Bronchial epithelial cell (primary cell): ENCODE results near the gene KCNJ12. TPM values are rescaled to one million over a fixed set of nuclear protein-coding genes. Genes with fewer than 3 reads are reported as not detected.

Source experiments
- DNase-seq: peaks from one replicate; pipeline ENCODE4 v3.0.0-alpha.2; 2010; ENCODE audit warnings: low read depth
- FAIRE-seq: peaks from 2 replicates; lab custom pipeline; 2011; peaks lifted over from hg19 to GRCh38; lab: Jason Lieb, UNC
- H3K27me3 ChIP-seq: 2 replicates; pipeline ENCODE4 v1.5.1; 2011; ENCODE audit warnings: low read length; ENCODE audit not compliant: control insufficient read depth, insufficient read depth
- H3K36me3 ChIP-seq: 2 replicates; pipeline ENCODE4 v1.5.1; 2011; ENCODE audit warnings: low read length; ENCODE audit not compliant: control insufficient read depth, insufficient read depth
- H3K4me3 ChIP-seq: 2 replicates; pipeline ENCODE4 v1.5.1; 2011; ENCODE audit warnings: mild to moderate bottlenecking, low read depth, low read length, control low read depth
- CTCF ChIP-seq: IDR thresholded peaks from 2 replicates; pipeline ENCODE4 v1.5.1; 2011; ENCODE audit warnings: mild to moderate bottlenecking, moderate library complexity, low read length, control low read depth, inconsistent platforms; ENCODE audit not compliant: insufficient read depth, severe bottlenecking
- total RNA-seq: library from RNA; depleted of rRNA; stranded (reverse); fragments of >200 nt; gene quantifications from 2 replicates; pipeline ENCODE4 v1.2.1, GENCODE V29; 2014

KCNJ12 gene
- total RNA-seq, 1 donor from 2014 or later, result under 0.01 TPM

GRCh38 chr17:21359483-21359840 lies 16.7 kb upstream of the KCNJ12 start:
- FAIRE-seq (no peak), DNase-seq (no peak)
- H3K36me3 ChIP-seq, result no peaks in the 10 kb centered on the region

GRCh38 chr17:21360048-21360447 lies 16.1 kb upstream of the KCNJ12 start:
- FAIRE-seq, result no peak
- TF ChIP-seq CTCF, result no peak

More at GRCh38 chr17:21359483-21359840, 16.7 kb upstream of the KCNJ12 start:
- no peaks in the 10 kb centered on the region for H3K27me3 ChIP-seq
- H3K4me3 ChIP-seq, result no peak overlapping the region
- TF ChIP-seq CTCF, result no peak

GRCh38 chr17:21361020-21361809 lies 14.9 kb upstream of the KCNJ12 start:
- Histone ChIP-seq H3K36me3 (no peaks in the 10 kb centered on the region), H3K27me3 (no peaks in the 10 kb centered on the region), H3K4me3 (no peak overlapping the region)
- TF ChIP-seq CTCF, result no peak
- DNase-seq (no peak), FAIRE-seq (no peak)

More at GRCh38 chr17:21360048-21360447, 16.1 kb upstream of the KCNJ12 start:
- DNase-seq, result no peak
- H3K36me3 ChIP-seq, result no peaks in the 10 kb centered on the region
- no peaks in the 10 kb centered on the region for H3K27me3 ChIP-seq
- no peak overlapping the region for H3K4me3 ChIP-seq

- Histone ChIP-seq H3K36me3 (no peaks in the 10 kb centered on the region), H3K4me3 (no peak overlapping the region), H3K27me3 (peaks cover 3% of the 10 kb centered on the region)
- no peak for FAIRE-seq
- no peak for DNase-seq
- TF ChIP-seq CTCF, result no peak
Observed at GRCh38 chr17:21362331-21362931, 13.7 kb upstream of the KCNJ12 start.

GRCh38 chr17:21363776-21364642 lies 12.1 kb upstream of the KCNJ12 start:
- no peak overlapping the region for H3K4me3 ChIP-seq
- no peaks in the 10 kb centered on the region for H3K36me3 ChIP-seq
- no peak for DNase-seq
- no peak for TF ChIP-seq CTCF
- FAIRE-seq, result no peak
- peaks cover 3% of the 10 kb centered on the region for H3K27me3 ChIP-seq
